Activated CD8-positive, alpha-beta memory T cell treated with anti-CD3 and anti-CD28 coated beads, Interleukin-2, amount 50 U/mL, for 24 hours (primary cell): Measurements from ENCODE around the gene SLC12A8.

ENCODE experiments used
- DNase-seq: peaks from one replicate; pipeline ENCODE4 v3.0.0-alpha.2; 2020; ENCODE audit errors: extremely low read depth

The SLC12A8 gene, protein sequence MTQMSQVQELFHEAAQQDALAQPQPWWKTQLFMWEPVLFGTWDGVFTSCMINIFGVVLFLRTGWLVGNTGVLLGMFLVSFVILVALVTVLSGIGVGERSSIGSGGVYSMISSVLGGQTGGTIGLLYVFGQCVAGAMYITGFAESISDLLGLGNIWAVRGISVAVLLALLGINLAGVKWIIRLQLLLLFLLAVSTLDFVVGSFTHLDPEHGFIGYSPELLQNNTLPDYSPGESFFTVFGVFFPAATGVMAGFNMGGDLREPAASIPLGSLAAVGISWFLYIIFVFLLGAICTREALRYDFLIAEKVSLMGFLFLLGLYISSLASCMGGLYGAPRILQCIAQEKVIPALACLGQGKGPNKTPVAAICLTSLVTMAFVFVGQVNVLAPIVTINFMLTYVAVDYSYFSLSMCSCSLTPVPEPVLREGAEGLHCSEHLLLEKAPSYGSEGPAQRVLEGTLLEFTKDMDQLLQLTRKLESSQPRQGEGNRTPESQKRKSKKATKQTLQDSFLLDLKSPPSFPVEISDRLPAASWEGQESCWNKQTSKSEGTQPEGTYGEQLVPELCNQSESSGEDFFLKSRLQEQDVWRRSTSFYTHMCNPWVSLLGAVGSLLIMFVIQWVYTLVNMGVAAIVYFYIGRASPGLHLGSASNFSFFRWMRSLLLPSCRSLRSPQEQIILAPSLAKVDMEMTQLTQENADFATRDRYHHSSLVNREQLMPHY

GRCh38 chr3:125212509-125213363 lies at the start of gene SLC12A8:
SLC12A8 (minus strand) TSS chr3:125212748; CDS start chr3:125211349, 1,399 bp downstream.
- DNase-seq = no peak

DNA sequence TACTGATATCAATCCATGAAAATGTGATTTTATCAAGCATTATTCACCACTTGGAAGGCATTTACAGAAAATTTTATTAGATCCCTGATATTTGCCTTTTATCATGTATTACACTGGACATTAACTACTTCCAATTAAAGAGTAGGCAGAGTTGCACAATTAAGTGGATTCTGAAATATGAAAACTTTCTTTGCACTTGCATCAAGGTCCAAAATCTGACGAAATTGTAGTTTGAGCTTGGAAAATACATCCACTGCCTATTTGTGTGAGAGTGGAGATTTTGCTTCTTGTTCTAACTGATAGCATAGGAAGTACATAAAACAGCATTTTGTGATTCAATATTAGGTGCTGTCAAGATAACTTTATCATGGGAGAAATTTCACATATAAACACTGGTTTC lies 49.6 kb upstream of the SLC12A8 start:
- no peak for DNase-seq

DNA sequence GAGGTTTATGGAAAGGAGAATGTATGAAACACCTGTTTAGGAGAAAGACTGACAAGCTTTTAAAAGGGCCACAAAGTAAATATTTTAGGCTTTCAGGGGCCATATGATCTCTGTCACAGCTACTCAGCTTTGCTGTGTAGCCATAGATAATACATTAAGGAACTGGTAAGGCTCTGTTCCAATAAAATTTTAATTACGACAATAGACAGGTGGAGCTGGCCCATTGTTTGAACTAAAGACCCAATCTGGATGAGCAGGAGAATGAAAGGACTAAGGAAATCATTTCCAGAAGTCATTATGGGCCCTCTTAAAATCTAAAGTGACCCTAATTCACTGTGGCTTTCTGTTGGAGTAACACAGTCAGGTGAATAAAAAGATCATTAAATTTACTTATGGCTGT lies 48.5 kb upstream of the SLC12A8 start:
- DNase-seq = no peak

- DNase-seq = no peak
These were observed 47.6 kb upstream of the SLC12A8 start for GRCh38 chr3:125260158-125260557.

GRCh38 chr3:125257536-125257935 lies 45.0 kb upstream of the SLC12A8 start:
- DNase-seq = no peak

DNA sequence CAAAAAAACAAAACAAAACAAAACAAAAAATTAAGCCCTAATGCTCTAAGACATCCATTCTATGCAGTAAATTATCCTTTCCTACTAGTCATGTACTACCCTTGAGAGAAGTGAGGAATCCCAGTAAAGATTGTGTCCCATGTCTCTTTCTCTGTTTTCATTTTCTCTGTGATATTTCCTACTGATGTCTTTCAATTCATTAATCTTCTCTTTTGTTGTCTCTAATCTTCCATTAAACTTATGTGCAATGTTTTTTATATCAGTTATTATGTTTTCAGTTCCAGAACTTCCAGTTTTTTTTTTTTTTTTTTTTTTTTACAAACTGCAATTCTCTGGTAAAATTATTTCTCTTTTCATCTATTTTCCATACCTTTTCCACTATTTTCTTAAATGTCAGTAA lies 44.1 kb upstream of the SLC12A8 start:
- DNase-seq = no peak

DNA sequence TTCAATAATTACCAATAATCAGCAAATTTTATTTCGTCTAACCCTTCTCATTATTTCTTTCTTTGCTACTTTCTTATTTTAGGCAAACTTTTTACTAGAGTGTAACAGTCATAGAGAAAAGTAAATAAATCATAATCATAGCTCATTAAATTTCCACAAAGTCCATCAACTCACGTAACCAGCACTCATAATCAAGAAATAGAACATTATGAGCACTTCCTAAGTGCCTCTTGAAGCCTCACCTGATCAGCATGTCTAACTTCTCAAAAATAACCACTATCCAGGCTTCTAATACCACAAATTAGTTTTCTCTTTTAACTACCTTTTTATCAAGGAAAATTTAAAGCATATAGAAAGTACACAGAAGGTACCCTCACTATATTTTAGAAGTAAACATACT lies 38.4 kb upstream of the SLC12A8 start:
- no peak for DNase-seq

DNA sequence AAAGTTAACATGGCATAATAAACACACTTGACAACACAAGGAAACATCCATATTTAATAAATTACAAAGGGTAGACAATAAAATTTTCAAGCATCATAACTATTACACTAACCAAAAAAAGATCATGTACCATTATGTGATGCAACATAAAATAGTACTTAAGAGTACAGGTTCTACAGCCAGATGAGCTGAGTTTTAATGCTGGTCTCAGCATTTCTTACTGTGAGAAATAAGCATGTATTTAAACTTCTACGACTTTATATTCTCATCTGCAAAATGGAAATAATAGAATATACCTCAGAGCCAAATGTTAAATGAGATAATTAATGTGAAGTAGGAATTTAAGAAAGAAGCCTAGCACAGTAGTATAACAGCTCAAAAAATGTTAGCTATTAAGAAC lies 33.7 kb upstream of the SLC12A8 start:
- DNase-seq = no peak

- no peak for DNase-seq
These were observed 33.0 kb upstream of the SLC12A8 start for GRCh38 chr3:125245521-125245920.

DNA sequence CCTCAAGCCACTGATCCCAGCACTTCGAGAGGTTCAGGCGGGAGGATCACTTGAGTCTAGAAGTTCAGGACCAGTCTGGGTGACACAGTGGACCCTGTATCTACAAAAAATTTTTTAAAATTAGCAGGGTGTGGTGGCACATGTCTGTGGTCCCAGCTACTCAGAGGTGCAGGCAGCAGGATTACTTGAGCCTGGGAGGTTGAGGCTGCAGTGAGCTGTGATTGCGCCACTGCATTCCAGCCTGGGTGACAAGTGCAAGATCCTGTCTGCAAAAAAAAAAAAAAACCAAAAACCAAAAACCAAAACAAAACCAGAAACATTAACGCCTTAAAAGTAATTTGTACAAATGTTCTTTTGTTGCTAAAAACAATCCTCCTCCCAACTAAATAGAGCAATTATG lies 27.9 kb upstream of the SLC12A8 start:
- DNase-seq = no peak

GRCh38 chr3:125239266-125239665 lies 26.7 kb upstream of the SLC12A8 start:
- no peak for DNase-seq

- no peak for DNase-seq
These were observed 26.2 kb upstream of the SLC12A8 start for GRCh38 chr3:125238759-125239158.

GRCh38 chr3:125236331-125236903 lies 23.9 kb upstream of the SLC12A8 start:
- no peak for DNase-seq

DNA sequence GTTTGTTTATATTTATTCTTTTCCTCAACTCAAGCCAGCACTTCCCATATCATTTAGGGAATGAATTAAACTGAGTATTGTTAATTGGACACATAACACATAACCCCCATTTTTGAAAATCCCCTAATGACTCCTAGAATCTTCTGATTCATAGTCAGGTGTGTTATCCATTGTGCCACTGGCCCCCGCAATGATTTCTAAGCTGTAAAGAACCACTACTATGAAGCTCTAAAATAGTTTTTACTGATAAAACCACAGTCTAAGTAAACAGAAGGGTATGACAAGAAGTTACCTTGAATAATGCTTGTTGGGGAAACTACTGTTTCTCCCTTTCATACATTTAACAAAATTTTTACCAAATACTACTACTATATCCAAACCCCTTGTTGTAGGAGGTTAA lies 22.3 kb upstream of the SLC12A8 start:
- no peak for DNase-seq

GRCh38 chr3:125232401-125232800 lies 19.9 kb upstream of the SLC12A8 start:
- no peak for DNase-seq

DNA sequence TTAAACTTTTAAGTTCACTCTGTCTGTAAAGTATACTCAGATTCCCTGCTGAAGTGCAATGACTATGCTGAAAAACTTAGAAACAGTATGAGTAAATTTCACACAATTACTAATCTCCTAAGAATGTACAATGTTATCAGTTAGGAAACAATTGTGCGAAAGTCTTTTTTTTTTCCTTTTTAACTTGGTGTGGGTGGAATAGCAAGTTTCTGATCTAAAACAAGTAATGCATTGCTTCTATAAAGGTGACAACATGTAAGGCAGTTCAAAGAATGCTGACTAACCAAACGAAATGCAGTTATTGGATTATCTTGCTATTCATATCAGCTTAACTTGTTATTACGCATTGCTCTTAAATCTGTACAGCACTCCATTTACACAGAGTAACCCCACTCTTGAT lies 19.3 kb upstream of the SLC12A8 start:
- DNase-seq = no peak

- DNase-seq = no peak
These were observed 17.2 kb upstream of the SLC12A8 start for GRCh38 chr3:125229707-125230106.

DNA sequence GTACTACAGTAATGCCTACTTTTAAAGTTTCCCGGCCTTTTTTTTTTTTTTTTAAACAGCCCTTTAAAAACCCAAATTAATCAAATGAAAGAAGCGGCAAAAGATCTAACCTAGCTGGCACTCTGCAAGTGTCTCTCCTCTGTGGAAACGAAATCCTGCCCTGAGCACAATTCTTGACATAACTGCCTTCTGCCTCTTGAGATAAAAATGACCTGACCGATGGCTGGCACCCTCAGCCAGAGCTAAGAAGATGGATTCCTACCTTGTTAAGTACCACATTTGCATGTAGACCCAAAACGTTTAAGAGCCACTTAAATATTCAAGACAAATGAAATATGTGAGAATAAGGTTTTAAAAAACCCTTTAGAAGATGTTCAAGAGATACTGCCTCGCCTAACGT lies 16.6 kb upstream of the SLC12A8 start:
- no peak for DNase-seq

DNA sequence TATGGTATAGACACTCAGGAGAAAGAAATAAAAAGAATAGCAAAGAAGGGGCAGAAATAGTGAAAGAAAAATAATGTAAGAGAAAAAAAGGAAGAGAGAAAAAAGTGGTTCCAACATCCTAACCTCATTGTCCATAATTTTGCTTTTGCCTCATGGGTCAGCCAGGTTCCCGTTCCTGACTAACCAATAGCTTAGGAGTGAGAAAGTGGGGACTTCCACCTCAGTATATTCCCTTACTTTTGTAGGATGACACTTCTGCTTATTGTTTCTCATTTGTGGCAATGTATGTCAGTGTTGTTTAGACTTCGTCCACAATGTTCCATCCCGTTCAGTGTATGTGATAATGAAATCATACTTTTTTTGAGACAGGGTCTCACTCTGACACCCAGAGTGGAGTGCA lies 9.3 kb upstream of the SLC12A8 start:
- no peak for DNase-seq

DNA sequence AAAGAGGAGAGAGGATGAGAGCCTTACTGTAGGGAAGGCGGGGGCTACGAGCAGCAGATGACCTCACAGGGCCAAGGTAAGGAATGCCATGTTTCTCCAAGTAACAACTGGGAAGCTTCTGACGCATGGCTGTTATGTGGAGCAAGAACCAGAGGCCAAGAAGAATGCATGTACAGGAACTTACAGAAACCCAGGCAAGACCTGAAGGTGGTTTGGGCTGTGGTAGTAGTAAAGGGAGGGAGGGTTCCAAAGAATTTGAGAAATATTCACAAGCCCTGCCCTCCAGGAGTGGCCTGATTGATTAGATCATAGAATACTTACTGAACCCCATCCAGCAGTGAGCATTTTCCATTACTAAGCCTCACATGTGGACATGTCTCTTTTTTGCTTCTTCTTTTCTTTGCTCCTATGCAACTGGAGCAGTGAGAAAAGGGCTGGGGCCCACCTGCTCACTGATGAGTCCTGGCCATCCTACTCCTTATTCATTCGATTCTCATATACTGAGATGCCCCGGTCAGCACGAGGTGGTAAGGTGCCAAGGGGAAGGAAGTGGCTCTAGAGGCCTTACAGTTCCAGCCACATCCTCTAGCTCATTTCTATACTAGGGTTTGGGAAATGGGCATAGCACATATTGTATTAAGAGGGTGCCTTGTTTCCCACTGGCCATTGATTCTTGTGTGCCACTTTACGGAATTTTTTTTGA lies 8.3 kb upstream of the SLC12A8 start:
- no peak for DNase-seq

- DNase-seq = no peak
These were observed 7.6 kb upstream of the SLC12A8 start for GRCh38 chr3:125220183-125220582.
